ENCODE measurements around the gene TRMT61A. TPM values are rescaled to one million over a fixed set of nuclear protein-coding genes. Genes with fewer than 3 reads are reported as not detected.

The TRMT61A gene
- total and polyA plus RNA-seq, 2 of the 13 experiments (the other 11 are each of a cell fraction or from before 2014, with no cell fraction given) = 6.5 to 13.6 TPM

DNA sequence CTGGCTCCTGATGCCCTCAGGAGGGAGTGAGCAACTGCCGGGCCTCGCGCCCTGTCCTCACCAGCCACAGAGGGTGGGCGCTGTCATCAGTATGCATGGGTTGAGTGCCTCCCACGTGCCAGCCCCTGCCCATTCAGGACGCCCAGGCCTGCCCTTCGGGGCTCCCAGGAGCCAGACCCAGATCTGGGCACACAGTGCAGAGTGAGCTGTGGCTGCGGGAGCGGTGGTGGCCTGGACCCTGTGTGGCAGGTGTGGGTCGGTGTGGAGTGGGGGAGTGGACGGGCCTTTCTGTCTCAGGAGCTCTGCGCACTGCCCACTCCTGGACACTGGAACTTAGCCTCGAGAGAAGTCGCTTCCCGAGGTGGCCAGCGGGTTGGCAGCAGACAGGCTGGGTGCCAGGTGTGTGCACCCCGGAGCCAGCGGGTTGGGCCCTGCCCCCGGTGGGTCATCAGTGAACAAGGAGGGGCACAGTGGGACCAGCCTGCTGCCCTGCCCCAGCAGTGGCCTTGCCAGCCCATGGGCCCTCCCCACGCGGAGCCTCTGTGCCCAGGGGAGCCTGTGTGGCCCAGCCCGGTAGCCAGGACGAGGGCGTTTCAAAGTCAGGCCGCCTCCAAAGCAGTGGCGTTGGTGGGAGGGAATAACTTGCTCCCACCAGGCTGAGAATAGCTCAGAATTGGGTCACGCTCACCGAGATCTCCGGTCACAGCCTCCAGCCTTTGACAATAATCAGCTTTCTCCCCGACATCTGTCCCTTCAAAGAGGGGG, 9.5 kb downstream of the TRMT61A start:
- WGBS (ENCODE audit: low lambda C conversion rate) = 70% methylated on average over 8 of the region's 30 CpGs
- H3K9ac ChIP-seq (ENCODE audit: insufficient read depth, low read depth, low read length) = no peak overlapping the region
- TF ChIP-seq POLR2G (IDR thresholded peaks at IDR 0.05; ENCODE audit: low read depth, low read length) (0 out of 2 replicates have a peak, but pooled peaks have one; percentile 7), IRF1 (CRISPR knock-in tag; IDR thresholded peaks at IDR 0.05; ENCODE audit: low read depth) (no peak), HNRNPL (IDR thresholded peaks at IDR 0.05; ENCODE audit: low read depth, low read length) (0 out of 2 replicates have a peak, but pooled peaks have one; percentile 63), AGO1 (IDR thresholded peaks at IDR 0.05; ENCODE audit: low read depth, low read length, poor library complexity, severe bottlenecking) (peak; percentile 92), PHF20 (CRISPR knock-in tag; IDR thresholded peaks at IDR 0.05) (no peak), CBX1 (IDR thresholded peaks at IDR 0.05; ENCODE audit: low read depth) (no peak), SP4 (CRISPR knock-in tag; IDR thresholded peaks at IDR 0.05) (no peak), ZNF510 (CRISPR knock-in tag; IDR thresholded peaks at IDR 0.05; ENCODE audit: low read depth) (no peak), AGO2 (optimal IDR thresholded peaks at IDR 0.05; ENCODE audit: low read depth, low read length) (peak; percentile 86)
- in situ Hi-C loops (cut with HindIII; ENCODE audit: extremely low pct_ligation_motif_present, low pct_unique_long_range_greater_than_20kb) = no loop called here
- no peak overlapping the region for H3K4me2 ChIP-seq (ENCODE audit: low read depth, low read length)
- H4K20me1 ChIP-seq (ENCODE audit: insufficient read depth, low read length) = no peaks in the 10 kb centered on the region
- no peaks in the 10 kb centered on the region for H3K79me2 ChIP-seq (ENCODE audit: insufficient read depth, low read length)
- ATAC-seq = peak; percentile 5
- no peaks in the 10 kb centered on the region for H3K9me3 ChIP-seq (ENCODE audit: low read length)
- DNase-seq (ENCODE audit: low spot score) = no peak
- H3K4me3 ChIP-seq (replicated peaks in 1 of 3; ENCODE audit: insufficient read depth in 1 of 3, low read depth in 2 of 3, low read length in 3 of 3) = no peak overlapping the region
- intact Hi-C loops (cut with micrococcal nuclease; ENCODE audit: unreplicated experiment) = no loop called here
- ChIA-PET CTCF (ENCODE audit: low intra/inter-chr PET ratio, low total read pairs) (no interaction called here), POLR2A (interaction anchor here (0.9 to 6.9 kb wide), 2 partner anchors 10 to 16 kb away, joined by 4 to 37 read pairs; partner anchors contain the start of gene TRMT61A)
- no peak overlapping the region for H3K27ac ChIP-seq (ENCODE audit: extremely low read length, insufficient read depth, low read length)
- BruUV-seq (replicated peaks) = no TSS peak
- FAIRE-seq = no peak
- no peaks in the 10 kb centered on the region; a peak in 1 of 5 replicates for H3K36me3 ChIP-seq (replicated peaks in 1 of 2; ENCODE audit: control insufficient read depth in 1 of 2, insufficient read depth in 2 of 2, low read length in 2 of 2)
- H3K27me3 ChIP-seq (ENCODE audit: control insufficient read depth in 1 of 2, insufficient read depth in 2 of 2, low read length in 2 of 2) = peaks cover 2 to 19% of the 10 kb centered on the region in 2 experiments; a peak in 2 of 5 replicates
- no peak overlapping the region for H2AFZ ChIP-seq (ENCODE audit: low read length)
- peaks cover 51% of the 10 kb centered on the region for H3K4me1 ChIP-seq (ENCODE audit: insufficient read depth, low read length)
